DND-41 (cell line): ENCODE results near the gene TMEM266.
A peak's percentile ranks its signal among the peaks of the same experiment; 100 is the strongest.

Source experiments
- ATAC-seq: fragments of 200-7000 bp; cut with Tn5 transposase; 3 replicates; pipeline ENCODE4 v1.9.1; 2021; ENCODE audit warnings: low read depth; ENCODE audit not compliant: insufficient read depth
- DNase-seq: peaks from one replicate; pipeline ENCODE4 v3.0.0-alpha.2; 2020
- H2AFZ ChIP-seq: 2 replicates; pipeline ENCODE4 v1.6.0; 2012; ENCODE audit warnings: low read depth, low read length
- H3K27ac ChIP-seq: 2 replicates; pipeline ENCODE4 v1.5.1; 2012; ENCODE audit warnings: low read length, inconsistent platforms
- H3K27me3 ChIP-seq: fragments of 200-600 bp; sonication (generic); 2 replicates; pipeline ENCODE4 v1.6.0; 2012; ENCODE audit warnings: low read length, mild to moderate bottlenecking, inconsistent platforms; ENCODE audit not compliant: insufficient read depth, poor library complexity
- H3K36me3 ChIP-seq: 2 replicates; pipeline ENCODE4 v1.5.1; 2012; ENCODE audit warnings: low read length, inconsistent platforms; ENCODE audit not compliant: insufficient read depth
- H3K4me1 ChIP-seq: 2 replicates; pipeline ENCODE4 v1.5.1; 2012; ENCODE audit warnings: mild to moderate bottlenecking, low read length; ENCODE audit not compliant: insufficient read depth
- H3K4me2 ChIP-seq: 2 replicates; pipeline ENCODE4 v1.6.0; 2012; ENCODE audit warnings: mild to moderate bottlenecking, moderate library complexity, low read length, inconsistent platforms; ENCODE audit not compliant: insufficient read depth
- H3K4me3 ChIP-seq, 2 experiments: fragments of 200-600 bp in 1 of 2; shearing (Covaris generic) in 1 of 2; 2 replicates each; pipeline ENCODE4 v1.5.1; 2012 to 2016; ENCODE audit warnings: inconsistent platforms in 2 of 2, low read length in 2 of 2, mild to moderate bottlenecking in 2 of 2, low read depth in 1 of 2, moderate library complexity in 1 of 2
- H3K79me2 ChIP-seq: 2 replicates; pipeline ENCODE4 v1.6.0; 2012; ENCODE audit warnings: low read length, inconsistent platforms; ENCODE audit not compliant: insufficient read depth
- H3K9ac ChIP-seq: 2 replicates; pipeline ENCODE4 v1.6.0; 2012; ENCODE audit warnings: low read depth, mild to moderate bottlenecking, inconsistent platforms, low read length, moderate library complexity
- H3K9me3 ChIP-seq: 2 replicates; pipeline ENCODE4 v1.5.1; 2012; ENCODE audit warnings: low read length, moderate library complexity, mild to moderate bottlenecking, inconsistent platforms; ENCODE audit not compliant: insufficient read depth, severe bottlenecking
- H4K20me1 ChIP-seq: 2 replicates; pipeline ENCODE4 v1.6.0; 2012; ENCODE audit warnings: low read length; ENCODE audit not compliant: insufficient read depth
- EZH2 ChIP-seq: IDR thresholded peaks from 3 replicates; pipeline ENCODE4 v1.6.1; 2012; ENCODE audit warnings: borderline replicate concordance, low read depth, mild to moderate bottlenecking, moderate library complexity, low read length, inconsistent platforms; ENCODE audit not compliant: severe bottlenecking
- TF ChIP-seq, protein P1 (sequence below): IDR thresholded peaks from 2 replicates; pipeline ENCODE4 v1.5.1; 2012; ENCODE audit warnings: borderline replicate concordance, low read length, moderate library complexity, mild to moderate bottlenecking; ENCODE audit not compliant: poor library complexity, severe bottlenecking; ENCODE audit errors: extremely low read depth

The TMEM266 gene

DNA sequence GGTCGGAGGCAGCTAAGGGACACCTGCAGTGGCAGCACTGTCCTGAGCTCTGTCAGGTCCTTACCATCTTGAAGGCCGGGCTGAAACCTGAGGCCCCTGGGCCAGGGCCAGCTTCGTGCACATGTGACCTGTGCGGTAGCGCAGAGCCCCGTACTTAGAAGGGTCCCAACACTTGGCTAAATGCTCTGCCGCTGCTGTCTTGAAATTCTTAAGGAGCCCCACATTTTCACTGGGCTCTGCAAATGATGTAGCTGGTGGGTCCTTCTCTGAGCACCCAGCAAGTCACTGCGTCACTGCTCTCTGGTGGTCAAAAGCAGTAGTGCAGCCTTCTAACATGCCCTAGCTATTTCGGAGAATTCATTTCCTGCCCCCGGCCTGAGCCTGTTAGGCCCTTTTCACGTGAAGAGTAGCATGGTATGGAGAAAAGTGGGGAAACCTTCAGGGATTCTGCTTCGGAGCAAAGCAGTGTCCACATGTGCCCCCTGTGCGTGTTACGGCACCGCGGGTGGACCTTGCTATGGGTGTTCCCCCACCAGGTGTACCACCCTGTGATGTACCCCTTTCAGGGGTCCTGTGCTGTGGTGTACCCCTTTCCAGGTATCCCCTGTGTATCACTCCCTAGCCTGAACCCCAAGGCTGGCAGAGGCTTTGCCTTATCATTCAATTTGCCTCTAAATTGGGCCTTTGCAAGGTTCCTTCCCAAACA lies 79.7 kb downstream of the TMEM266 start:
- H3K27ac ChIP-seq = no peak overlapping the region
- H4K20me1 ChIP-seq = no peaks in the 10 kb centered on the region
- TF ChIP-seq EZH2 = no peak
- TF ChIP-seq, protein P1, sequence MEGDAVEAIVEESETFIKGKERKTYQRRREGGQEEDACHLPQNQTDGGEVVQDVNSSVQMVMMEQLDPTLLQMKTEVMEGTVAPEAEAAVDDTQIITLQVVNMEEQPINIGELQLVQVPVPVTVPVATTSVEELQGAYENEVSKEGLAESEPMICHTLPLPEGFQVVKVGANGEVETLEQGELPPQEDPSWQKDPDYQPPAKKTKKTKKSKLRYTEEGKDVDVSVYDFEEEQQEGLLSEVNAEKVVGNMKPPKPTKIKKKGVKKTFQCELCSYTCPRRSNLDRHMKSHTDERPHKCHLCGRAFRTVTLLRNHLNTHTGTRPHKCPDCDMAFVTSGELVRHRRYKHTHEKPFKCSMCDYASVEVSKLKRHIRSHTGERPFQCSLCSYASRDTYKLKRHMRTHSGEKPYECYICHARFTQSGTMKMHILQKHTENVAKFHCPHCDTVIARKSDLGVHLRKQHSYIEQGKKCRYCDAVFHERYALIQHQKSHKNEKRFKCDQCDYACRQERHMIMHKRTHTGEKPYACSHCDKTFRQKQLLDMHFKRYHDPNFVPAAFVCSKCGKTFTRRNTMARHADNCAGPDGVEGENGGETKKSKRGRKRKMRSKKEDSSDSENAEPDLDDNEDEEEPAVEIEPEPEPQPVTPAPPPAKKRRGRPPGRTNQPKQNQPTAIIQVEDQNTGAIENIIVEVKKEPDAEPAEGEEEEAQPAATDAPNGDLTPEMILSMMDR = peak; percentile 93
- H2AFZ ChIP-seq = no peak overlapping the region
- peaks cover 4% of the 10 kb centered on the region for H3K27me3 ChIP-seq
- 0 out of 2 replicates have a peak, but pooled peaks cover 3% of the 10 kb centered on the region for H3K4me1 ChIP-seq
- DNase-seq (peak; percentile 75), ATAC-seq (peak; percentile 92)
- no peaks in the 10 kb centered on the region for H3K9me3 ChIP-seq
- H3K36me3 ChIP-seq = no peaks in the 10 kb centered on the region
- no peak overlapping the region for H3K4me2 ChIP-seq
- no peak overlapping the region for H3K4me3 ChIP-seq
- H3K79me2 ChIP-seq = no peaks in the 10 kb centered on the region
- no peak overlapping the region for H3K9ac ChIP-seq

DNA sequence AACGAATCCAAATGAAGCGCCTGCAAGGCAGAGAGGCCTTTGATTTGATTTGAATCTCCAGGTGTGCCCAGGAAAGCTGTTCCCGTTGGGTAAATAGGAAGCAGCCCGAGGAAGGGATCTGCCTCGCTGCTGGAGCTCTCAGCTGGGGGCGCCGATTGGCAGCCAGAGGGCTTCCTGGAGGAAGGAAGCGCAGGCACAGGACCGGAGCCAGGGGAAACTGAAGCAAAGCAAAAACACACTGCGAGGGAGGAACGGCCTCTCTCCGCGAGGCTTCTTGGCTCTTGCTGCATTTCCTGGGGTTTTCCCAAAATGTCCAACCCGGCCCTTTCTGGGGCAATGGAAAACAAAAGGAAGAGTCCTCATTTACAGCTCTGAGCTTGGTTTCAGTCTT lies 80.3 kb downstream of the TMEM266 start:
- H3K4me2 ChIP-seq = no peak overlapping the region
- H3K36me3 ChIP-seq = no peaks in the 10 kb centered on the region
- TF ChIP-seq EZH2 = no peak
- TF ChIP-seq, protein P1 = no peak
- 0 out of 2 replicates have a peak, but pooled peaks cover 3% of the 10 kb centered on the region for H3K4me1 ChIP-seq
- H3K27ac ChIP-seq = no peak overlapping the region
- no peak for DNase-seq
- ATAC-seq = no peak
- H4K20me1 ChIP-seq = no peaks in the 10 kb centered on the region
- no peak overlapping the region for H3K4me3 ChIP-seq
- H3K79me2 ChIP-seq = no peaks in the 10 kb centered on the region
- no peak overlapping the region for H2AFZ ChIP-seq
- peaks cover 4% of the 10 kb centered on the region for H3K27me3 ChIP-seq
- no peak overlapping the region for H3K9ac ChIP-seq
- H3K9me3 ChIP-seq = no peaks in the 10 kb centered on the region

DNA sequence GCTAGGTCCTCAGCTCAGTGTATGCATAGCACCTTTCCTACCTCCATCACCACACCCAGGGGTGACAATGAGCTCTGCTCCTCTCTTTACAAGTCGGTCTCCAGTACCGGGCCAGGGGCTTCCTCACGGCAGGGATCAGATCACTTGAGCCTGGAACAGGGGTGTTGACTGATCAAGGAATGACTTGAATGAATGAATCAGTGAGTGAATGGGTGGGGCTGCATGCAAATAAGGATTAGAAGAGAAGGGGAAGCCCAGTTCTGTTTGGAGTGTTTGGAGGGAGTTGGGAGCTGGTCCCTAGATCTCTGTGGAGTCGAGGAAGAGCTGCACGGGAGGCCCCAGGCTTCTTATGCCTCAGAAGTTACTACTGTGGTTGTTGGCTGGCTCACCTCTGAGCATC lies 87.0 kb downstream of the TMEM266 start:
- no peaks in the 10 kb centered on the region for H3K9me3 ChIP-seq
- ATAC-seq = no peak
- H3K27me3 ChIP-seq = peaks cover 10% of the 10 kb centered on the region
- H3K4me2 ChIP-seq = no peak overlapping the region
- H2AFZ ChIP-seq = no peak overlapping the region
- no peak for DNase-seq
- no peak for TF ChIP-seq EZH2
- TF ChIP-seq, protein P1 = no peak
- H3K9ac ChIP-seq = no peak overlapping the region
- H3K27ac ChIP-seq = no peak overlapping the region
- H3K36me3 ChIP-seq = no peaks in the 10 kb centered on the region
- H3K4me3 ChIP-seq = no peak overlapping the region
- peaks cover 5% of the 10 kb centered on the region; the same call in 1 of the 2 replicates for H3K4me1 ChIP-seq
- H4K20me1 ChIP-seq = no peaks in the 10 kb centered on the region
- no peaks in the 10 kb centered on the region for H3K79me2 ChIP-seq
